SK-N-MC (cell line): Measurements from ENCODE around the gene IMPA2.

Experiments used
- EZH2 ChIP-seq: fragments of 200-600 bp; sonication (generic); IDR thresholded peaks from one replicate; pipeline ENCODE4 v1.6.1; 2017; ENCODE audit warnings: antibody characterized with exemption
- FOXP2 ChIP-seq: optimal IDR thresholded peaks from 2 replicates; pipeline ENCODE3; 2011; ENCODE audit warnings: mild to moderate bottlenecking, moderate library complexity; ENCODE audit not compliant: insufficient read depth; ENCODE audit errors: extremely low read length, control extremely low read depth
- POLR2AphosphoS5 ChIP-seq: IDR thresholded peaks from 2 replicates; pipeline ENCODE4 v1.6.1; 2012; ENCODE audit warnings: mild to moderate bottlenecking, low read depth, low read length, borderline replicate concordance

DNA sequence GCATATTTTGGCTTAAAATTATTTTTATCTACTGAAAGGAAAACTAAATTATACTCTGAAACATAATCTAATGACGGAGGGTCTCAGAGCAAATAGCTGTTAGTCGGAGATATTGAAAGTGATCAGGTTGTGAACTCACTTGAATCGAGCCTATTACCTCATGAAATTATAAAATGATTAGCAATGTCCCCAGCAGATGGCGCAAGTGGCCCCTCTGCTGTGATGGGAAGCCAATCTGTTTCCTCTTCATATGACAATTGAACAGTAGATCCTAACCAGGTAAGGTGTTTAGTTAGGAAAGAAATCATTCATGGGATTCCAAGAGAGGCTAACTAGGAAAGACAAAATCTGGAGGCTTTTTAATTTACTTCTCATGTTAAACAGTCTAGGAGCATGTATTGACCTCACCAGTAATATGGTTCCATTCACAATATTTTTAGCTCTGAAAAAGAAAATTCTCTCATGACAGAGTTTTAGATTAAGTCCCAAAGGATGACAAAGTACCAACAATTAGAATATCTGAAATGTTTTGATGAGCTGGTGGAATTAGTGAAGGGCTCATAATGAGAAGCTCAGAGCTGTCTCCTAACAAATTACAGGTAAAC lies 43.3 kb upstream of the IMPA2 start:
- no peak for TF ChIP-seq EZH2
- TF ChIP-seq POLR2AphosphoS5, result no peak
- no peak for TF ChIP-seq FOXP2
